Mucosa of gallbladder (tissue), 1 donor: ENCODE data around the gene COLEC12. TPM values are rescaled to one million over a fixed set of nuclear protein-coding genes. Genes with fewer than 3 reads are reported as not detected.
A peak's percentile ranks its signal among the peaks of the same experiment; 100 is the strongest.

Source experiments
- DNase-seq: peaks from one replicate; pipeline ENCODE4 v3.0.0-alpha.2; 2020; ENCODE audit warnings: low spot score
- total RNA-seq: library from RNA; stranded (reverse); gene quantifications from one replicate; pipeline ENCODE4 v1.2.1, GENCODE V29; 2021
- donor health status: DM: no; HTN: no; CAD: no.

Gene COLEC12
- total RNA-seq, 1 donor from 2014 or later, result 4.9 TPM

GRCh38 chr18:475202-476031, 25.1 kb downstream of the COLEC12 start:
- no peak for DNase-seq

GRCh38 chr18:474416-474815, 26.1 kb downstream of the COLEC12 start:
- DNase-seq, result no peak

- no peak for DNase-seq
Observed at GRCh38 chr18:473802-474201, 26.7 kb downstream of the COLEC12 start.

DNA sequence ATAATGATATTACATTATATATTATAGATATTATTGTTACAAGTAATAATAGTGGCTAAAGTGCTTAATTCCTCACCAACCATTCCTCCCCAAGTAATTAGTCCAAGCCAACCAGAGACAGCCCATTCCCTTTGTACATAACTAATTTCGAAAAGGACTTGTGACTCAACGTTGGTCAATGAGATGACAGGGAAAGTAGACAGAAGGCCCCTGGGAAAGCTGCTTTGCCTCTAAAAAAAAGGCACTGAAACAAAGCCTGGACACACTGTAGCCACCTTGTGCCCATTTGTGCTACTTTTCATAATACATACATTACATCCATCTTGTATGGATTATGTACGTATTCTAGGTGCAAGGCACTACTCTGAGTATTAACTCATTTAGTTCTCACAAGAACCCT, 28.8 kb downstream of the COLEC12 start:
- no peak for DNase-seq

- no peak for DNase-seq
Observed at GRCh38 chr18:470661-471501, 29.6 kb downstream of the COLEC12 start.

DNA sequence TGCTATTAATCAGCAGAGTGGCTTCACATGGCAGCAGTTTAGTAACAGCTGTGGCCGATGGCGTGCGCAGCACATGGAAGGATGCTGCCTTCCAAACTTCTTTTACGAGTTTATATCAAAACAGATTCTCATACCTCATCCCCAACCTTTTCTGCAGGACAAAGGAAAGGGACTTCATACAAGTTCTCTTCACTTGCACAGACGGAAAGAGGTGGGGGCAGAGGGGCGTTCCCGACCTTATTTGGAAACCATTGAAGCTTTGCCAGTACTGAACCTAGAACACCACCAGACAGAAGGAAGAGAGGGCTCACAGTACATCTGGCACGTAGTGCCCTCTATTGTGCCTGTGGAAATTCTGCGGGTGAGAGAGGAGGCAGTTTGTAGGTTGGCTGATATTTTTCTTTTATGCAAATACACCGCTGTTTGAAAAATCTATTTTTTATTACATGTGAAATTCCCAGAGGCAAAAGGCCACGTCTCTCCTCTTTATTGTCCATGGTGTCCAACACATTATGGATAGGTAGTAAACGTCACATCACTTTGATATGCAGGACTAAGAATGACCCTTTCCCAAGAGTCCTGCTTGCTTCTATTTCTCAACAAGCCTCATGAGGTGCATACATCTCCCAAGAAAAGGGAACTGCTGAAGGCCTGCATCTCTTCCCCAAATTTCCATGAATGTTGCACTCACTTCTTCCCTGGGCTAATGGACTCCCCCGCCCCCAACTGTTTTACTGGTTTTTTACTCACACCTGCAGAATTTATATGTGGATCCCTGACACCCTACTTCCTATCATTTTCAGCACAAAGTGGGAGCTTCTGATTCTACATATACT, 31.3 kb downstream of the COLEC12 start:
- DNase-seq, result no peak

- DNase-seq, result no peak
Observed at GRCh38 chr18:463827-464541, 36.5 kb downstream of the COLEC12 start.

DNA sequence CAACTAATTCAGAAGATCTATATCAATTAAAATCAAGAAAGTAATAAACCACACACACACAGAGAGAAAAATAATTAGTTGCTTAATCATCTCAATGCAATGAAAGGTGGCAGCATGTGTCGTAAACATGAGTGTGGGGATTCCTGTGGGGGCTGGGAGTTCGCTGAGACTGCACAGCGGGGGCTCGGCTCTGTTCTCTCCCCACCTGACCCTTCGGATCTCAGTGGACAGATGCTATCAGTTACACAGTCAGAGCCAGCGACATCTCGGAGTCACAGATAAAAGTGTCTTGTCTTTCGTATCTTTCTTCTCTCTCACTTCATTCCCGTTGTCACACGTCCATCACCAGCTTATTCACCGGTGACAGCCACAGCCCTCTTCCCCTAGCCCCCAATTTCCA, 37.1 kb downstream of the COLEC12 start:
- no peak for DNase-seq

DNA sequence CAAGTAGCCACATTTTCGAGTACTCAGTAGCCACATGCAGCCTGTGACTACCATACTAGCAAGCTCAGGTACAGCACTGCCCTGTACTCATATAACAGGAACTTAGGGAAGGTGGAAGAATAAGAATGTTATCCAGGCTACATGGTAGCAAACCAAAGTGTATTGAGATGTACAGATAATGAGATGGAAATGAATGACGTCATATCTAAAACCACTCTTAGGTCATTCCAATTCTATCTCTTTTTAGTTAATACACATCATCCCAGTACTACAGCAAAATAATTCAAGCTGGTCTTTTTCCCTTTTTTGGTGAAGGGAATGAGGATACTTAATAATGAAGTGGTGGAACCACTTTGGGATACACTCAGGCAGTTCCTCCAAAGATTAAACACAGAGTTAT, 38.7 kb downstream of the COLEC12 start:
- no peak for DNase-seq

GRCh38 chr18:460791-461190, 39.7 kb downstream of the COLEC12 start:
- DNase-seq, result no peak

DNA sequence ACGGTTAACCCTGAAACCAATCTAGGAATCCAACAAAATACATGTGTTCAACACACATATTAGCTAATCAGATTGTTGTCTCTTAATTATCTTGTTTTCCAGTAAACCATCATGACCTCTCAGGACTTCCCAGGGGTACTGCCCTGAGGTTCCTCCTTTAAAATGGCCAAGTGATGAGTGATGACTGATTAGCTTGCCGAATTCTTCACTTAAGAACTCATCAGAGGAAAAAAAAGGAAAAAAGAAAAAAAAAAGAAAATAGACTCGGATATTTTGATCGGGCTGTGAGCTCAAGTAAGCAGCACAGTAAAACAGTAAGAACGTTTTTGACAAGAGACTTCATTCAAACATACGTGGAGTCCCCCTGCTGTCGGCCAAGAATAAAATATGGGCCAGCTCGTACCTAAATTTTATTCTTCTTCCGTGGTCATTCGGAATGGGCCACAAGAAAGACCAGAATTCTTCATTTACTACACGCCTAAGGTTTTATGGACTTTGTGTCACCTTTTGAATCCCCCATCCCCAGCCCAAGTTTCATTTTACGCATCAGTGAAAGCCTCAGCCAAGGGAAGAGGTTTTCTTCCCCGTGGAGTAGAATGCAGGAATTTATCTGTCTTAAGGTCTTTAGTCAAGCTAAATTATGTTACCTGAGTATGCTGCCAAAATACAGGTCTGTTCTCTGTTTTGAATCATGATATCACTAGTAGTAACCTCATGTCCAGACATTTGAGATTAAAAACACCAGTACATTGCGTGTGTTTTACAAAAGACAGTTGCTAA, 40.5 kb downstream of the COLEC12 start:
- no peak for DNase-seq

GRCh38 chr18:457521-458412, 42.7 kb downstream of the COLEC12 start:
- no peak for DNase-seq

- DNase-seq, result peak; percentile 17
Observed at GRCh38 chr18:457140-457519, 43.4 kb downstream of the COLEC12 start.

- peak; percentile 22 for DNase-seq
Observed at GRCh38 chr18:456361-457139, 44.0 kb downstream of the COLEC12 start.

DNA sequence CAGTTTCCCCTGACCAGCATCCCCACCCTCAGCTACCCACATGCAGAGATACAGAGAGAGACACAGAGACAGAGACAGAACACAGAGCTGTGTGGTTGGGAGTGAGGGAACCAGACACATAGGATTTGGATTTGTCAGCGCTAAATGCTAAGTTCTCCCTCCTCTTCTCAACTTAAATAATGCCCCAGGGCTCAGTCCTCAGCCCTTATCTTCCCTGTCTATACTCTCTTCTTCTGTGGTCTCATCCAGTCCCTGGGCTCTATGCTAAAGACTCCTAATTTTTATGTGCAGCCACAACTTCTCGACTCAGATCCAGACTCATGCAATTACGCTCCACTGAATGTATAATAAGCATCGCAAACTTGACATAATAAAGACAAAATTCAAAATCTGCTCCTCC, 47.1 kb downstream of the COLEC12 start:
- DNase-seq, result no peak

- DNase-seq, result no peak
Observed at GRCh38 chr18:452816-453215, 47.7 kb downstream of the COLEC12 start.

GRCh38 chr18:449374-449773, 51.1 kb downstream of the COLEC12 start:
- DNase-seq, result peak; percentile 13

GRCh38 chr18:448116-448790, 52.2 kb downstream of the COLEC12 start:
- no peak for DNase-seq
